PC-3 (cell line): ENCODE results near the gene CTRB2. TPM values are rescaled to one million over a fixed set of nuclear protein-coding genes. Genes with fewer than 3 reads are reported as not detected.
"Not testable (repeated sequence)": the region's sequence is repeated elsewhere in the genome, so short reads cannot be mapped to it uniquely, and the experiment has no call there.

Source experiments
- ATAC-seq: fragments of 200-7000 bp; cut with Tn5 transposase; 2 replicates; pipeline ENCODE4 v1.9.1; 2020; ENCODE audit warnings: mild to moderate bottlenecking, moderate library complexity
- BruUV-seq: library from RNA; stranded (reverse); fragments of 400-500 nt; replicated peaks from 2 replicates; lab custom pipeline; 2021; lab: Mats Ljungman, UMichigan
- CTCF ChIA-PET: fragments of 300-600 bp; sonication (Branson Sonifier 250); formaldehyde crosslinking; loops from one replicate; lab custom pipeline; 2022; ENCODE audit warnings: antibody characterized with exemption; lab: Charles Lee
- POLR2A ChIA-PET: fragments of 300-600 bp; sonication (Branson Sonifier 250); formaldehyde crosslinking; loops from one replicate; lab custom pipeline; 2022; ENCODE audit warnings: antibody characterized with exemption; ENCODE audit not compliant: unreplicated experiment; lab: Charles Lee
- DNase-seq: peaks from one replicate; pipeline ENCODE4 v3.0.0-alpha.2; 2015
- H2AFZ ChIP-seq: fragments of 300-600 bp; sonication (generic); 2 replicates; pipeline ENCODE4 v1.6.0; 2016; ENCODE audit warnings: antibody characterized with exemption, low read length
- H3F3A ChIP-seq: fragments of 300-600 bp; sonication (generic); one replicate; pipeline ENCODE4 v1.6.0; 2017; ENCODE audit warnings: antibody characterized with exemption, low read length, control low read depth, mild to moderate bottlenecking; ENCODE audit not compliant: unreplicated experiment
- H3K27ac ChIP-seq: fragments of 300-600 bp; sonication (generic); 2 replicates; pipeline ENCODE4 v1.5.1; 2016; ENCODE audit warnings: mild to moderate bottlenecking, low read length
- H3K27me3 ChIP-seq: fragments of 300-600 bp; sonication (generic); 2 replicates; pipeline ENCODE4 v1.6.1; 2016; ENCODE audit warnings: low read length, mixed read lengths
- H3K36me3 ChIP-seq: fragments of 300-600 bp; sonication (generic); 2 replicates; pipeline ENCODE4 v1.6.1; 2016; ENCODE audit warnings: low read depth, mixed run types, low read length, mixed read lengths
- H3K4me1 ChIP-seq: fragments of 300-600 bp; sonication (generic); 2 replicates; pipeline ENCODE4 v1.5.1; 2016; ENCODE audit warnings: low read length; ENCODE audit not compliant: insufficient read depth
- H3K4me2 ChIP-seq: fragments of 300-600 bp; sonication (generic); 2 replicates; pipeline ENCODE4 v1.6.0; 2016; ENCODE audit warnings: low read length
- H3K4me3 ChIP-seq: fragments of 300-600 bp; sonication (generic); 2 replicates; pipeline ENCODE4 v1.5.1; 2016; ENCODE audit warnings: mild to moderate bottlenecking, low read length, mixed read lengths
- H3K79me2 ChIP-seq: fragments of 300-600 bp; sonication (generic); 2 replicates; pipeline ENCODE4 v1.6.1; 2017; ENCODE audit warnings: low read length, mixed read lengths
- H3K9ac ChIP-seq: fragments of 300-600 bp; sonication (generic); 2 replicates; pipeline ENCODE4 v1.6.0; 2016; ENCODE audit warnings: mild to moderate bottlenecking, low read length
- H3K9me2 ChIP-seq: fragments of 300-600 bp; sonication (generic); replicated peaks from 2 replicates; pipeline ENCODE4 v1.6.1; 2016; ENCODE audit warnings: mixed run types, low read length, mixed read lengths
- H3K9me3 ChIP-seq: fragments of 300-600 bp; sonication (generic); 2 replicates; pipeline ENCODE4 v1.6.1; 2016; ENCODE audit warnings: low read length, mixed read lengths
- H4K20me1 ChIP-seq: fragments of 300-600 bp; sonication (generic); 2 replicates; pipeline ENCODE4 v1.6.1; 2016; ENCODE audit warnings: low read length, mixed read lengths
- EZH2 ChIP-seq: fragments of 300-600 bp; sonication (generic); IDR thresholded peaks from one replicate; pipeline ENCODE4 v1.6.1; 2017; ENCODE audit warnings: antibody characterized with exemption, mild to moderate bottlenecking, low read length; ENCODE audit not compliant: unreplicated experiment
- EZH2phosphoT487 ChIP-seq: fragments of 300-600 bp; sonication (generic); IDR thresholded peaks from 2 replicates; pipeline ENCODE4 v1.6.1; 2018; ENCODE audit warnings: mild to moderate bottlenecking, antibody characterized with exemption, low read length, borderline replicate concordance
- intact Hi-C: fragments of 100-400 bp; cut with micrococcal nuclease; formaldehyde crosslinking; loops from 2 replicates; pipeline ENCODE4 v1.9.0; 2023
- total RNA-seq: library from RNA; depleted of rRNA; stranded (reverse); fragments of >200 nt; gene quantifications from 2 replicates; pipeline ENCODE4 v1.2.3, GENCODE V29; 2014
- TF ChIP-seq, protein P1 (sequence below): fragments of 300-600 bp; sonication (generic); conservative IDR thresholded peaks from 2 replicates; pipeline ENCODE4 v1.5.1; 2017; ENCODE audit warnings: antibody characterized with exemption, low read depth, mild to moderate bottlenecking, low read length

Gene CTRB2
- total RNA-seq, 1 experiment from 2014 or later, result not detected

DNA sequence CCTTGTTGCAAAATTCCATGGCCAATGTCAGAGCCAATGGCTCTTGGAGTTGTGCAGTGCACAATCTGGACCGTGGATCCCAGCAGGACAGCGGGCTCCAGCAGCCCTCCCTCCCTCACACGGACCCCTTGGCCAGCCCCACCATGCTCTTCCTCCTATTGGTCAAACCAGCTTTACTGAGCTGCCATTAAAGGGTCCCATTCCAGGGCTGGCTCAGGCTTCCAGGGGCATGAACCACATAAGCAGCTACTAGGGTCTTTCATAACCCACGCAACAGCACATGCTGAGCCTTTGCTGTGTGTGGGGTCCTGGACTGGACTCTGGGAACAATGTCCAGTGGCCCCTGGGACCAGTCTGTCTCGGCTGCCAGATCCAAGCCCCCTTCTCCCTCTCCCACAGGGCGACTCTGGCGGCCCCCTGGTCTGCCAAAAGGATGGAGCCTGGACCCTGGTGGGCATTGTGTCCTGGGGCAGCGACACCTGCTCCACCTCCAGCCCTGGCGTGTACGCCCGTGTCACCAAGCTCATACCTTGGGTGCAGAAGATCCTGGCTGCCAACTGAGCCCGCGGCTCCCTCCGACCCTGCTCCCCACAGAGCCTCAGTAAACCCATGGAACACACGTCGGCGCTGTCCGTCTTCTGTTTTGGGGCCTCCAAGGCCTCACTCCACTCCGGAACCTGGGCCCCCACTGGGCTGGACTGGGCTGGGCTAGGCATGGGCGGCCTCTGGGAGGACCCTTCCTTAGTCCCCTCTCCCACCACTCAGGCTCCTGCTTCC lies 17.5 kb upstream of the CTRB2 start:
- Histone ChIP-seq H3K36me3 (peaks cover under 1% of the 10 kb centered on the region; the same call in 1 of the 2 replicates), H4K20me1 (no peaks in the 10 kb centered on the region), H3K27me3 (no peaks in the 10 kb centered on the region), H3F3A (no peaks in the 10 kb centered on the region), H2AFZ (no peak overlapping the region), H3K27ac (no peak overlapping the region), H3K4me2 (no peak overlapping the region), H3K79me2 (no peaks in the 10 kb centered on the region), H3K4me1 (no peaks in the 10 kb centered on the region), H3K4me3 (no peak overlapping the region), H3K9ac (no peak overlapping the region), H3K9me2 (no peaks in the 10 kb centered on the region), H3K9me3 (no peaks in the 10 kb centered on the region)
- DNase-seq (no peak), ATAC-seq (no peak; the same call in 1 of the 2 replicates)
- no TSS peak for BruUV-seq
- ChIA-PET CTCF (no interaction called here), POLR2A (no interaction called here)
- intact Hi-C loops, result no loop called here
- TF ChIP-seq EZH2phosphoT487 (no peak), EZH2 (no peak)
- TF ChIP-seq, protein P1, sequence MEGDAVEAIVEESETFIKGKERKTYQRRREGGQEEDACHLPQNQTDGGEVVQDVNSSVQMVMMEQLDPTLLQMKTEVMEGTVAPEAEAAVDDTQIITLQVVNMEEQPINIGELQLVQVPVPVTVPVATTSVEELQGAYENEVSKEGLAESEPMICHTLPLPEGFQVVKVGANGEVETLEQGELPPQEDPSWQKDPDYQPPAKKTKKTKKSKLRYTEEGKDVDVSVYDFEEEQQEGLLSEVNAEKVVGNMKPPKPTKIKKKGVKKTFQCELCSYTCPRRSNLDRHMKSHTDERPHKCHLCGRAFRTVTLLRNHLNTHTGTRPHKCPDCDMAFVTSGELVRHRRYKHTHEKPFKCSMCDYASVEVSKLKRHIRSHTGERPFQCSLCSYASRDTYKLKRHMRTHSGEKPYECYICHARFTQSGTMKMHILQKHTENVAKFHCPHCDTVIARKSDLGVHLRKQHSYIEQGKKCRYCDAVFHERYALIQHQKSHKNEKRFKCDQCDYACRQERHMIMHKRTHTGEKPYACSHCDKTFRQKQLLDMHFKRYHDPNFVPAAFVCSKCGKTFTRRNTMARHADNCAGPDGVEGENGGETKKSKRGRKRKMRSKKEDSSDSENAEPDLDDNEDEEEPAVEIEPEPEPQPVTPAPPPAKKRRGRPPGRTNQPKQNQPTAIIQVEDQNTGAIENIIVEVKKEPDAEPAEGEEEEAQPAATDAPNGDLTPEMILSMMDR, result no peak

DNA sequence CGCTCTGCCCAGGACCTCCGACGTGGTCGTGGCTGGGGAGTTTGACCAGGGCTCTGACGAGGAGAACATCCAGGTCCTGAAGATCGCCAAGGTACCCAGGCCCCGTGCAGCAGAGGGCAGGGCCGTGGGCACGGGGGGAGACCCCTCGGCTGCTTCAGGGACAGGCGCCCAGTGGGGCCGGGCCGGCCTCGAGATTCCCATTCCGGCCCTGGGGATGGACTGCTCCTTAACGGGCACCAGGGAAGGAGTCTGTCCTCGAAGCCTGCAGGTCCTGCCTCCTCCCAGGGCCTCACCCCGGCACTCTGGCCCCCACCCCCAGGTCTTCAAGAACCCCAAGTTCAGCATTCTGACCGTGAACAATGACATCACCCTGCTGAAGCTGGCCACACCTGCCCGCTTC lies 16.2 kb upstream of the CTRB2 start:
- H3K27ac ChIP-seq, H3K9me2 ChIP-seq, H3K27me3 ChIP-seq, POLR2A ChIA-PET, H3F3A ChIP-seq, H2AFZ ChIP-seq, H3K4me2 ChIP-seq, CTCF ChIA-PET, BruUV-seq, H3K79me2 ChIP-seq, ATAC-seq, H3K4me3 ChIP-seq, H3K36me3 ChIP-seq, H3K4me1 ChIP-seq, H3K9ac ChIP-seq, H3K9me3 ChIP-seq, intact Hi-C loops, DNase-seq, H4K20me1 ChIP-seq: not testable (repeated sequence)

DNA sequence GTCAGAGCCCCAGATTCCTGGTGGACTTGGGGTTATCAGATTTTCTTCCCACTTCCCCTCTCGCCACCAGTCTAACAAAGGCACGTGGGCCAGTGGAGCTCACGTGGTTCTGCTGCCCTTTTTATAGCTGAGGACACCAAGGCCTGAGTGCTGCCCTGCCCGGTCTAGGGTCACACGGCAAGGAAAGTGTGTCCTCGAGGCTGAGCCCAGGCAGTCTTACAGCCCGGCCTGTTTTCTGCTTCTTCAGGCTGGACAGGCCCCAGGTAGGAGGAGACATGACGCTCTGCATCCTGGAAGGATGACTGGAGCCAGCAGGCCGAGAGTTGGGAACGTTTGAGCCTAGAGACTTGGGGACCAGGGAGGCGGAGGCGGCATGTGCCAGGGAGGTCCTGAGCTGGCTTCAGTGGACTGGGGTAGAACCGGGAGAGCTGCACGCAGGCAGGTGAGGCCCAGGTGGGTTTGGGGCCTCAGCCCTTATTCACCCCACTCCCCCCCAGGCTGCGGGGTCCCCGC lies 15.4 kb upstream of the CTRB2 start:
- H3K27ac ChIP-seq, result no peak overlapping the region
- no peaks in the 10 kb centered on the region for H3K36me3 ChIP-seq
- no peaks in the 10 kb centered on the region for H4K20me1 ChIP-seq
- no TSS peak for BruUV-seq
- H3K79me2 ChIP-seq, result no peaks in the 10 kb centered on the region
- no peaks in the 10 kb centered on the region for H3K4me1 ChIP-seq
- DNase-seq (no peak), ATAC-seq (no peak)
- no peaks in the 10 kb centered on the region for H3K9me2 ChIP-seq
- no peaks in the 10 kb centered on the region for H3K9me3 ChIP-seq
- no peak overlapping the region for H3K9ac ChIP-seq
- intact Hi-C loops, result no loop called here
- no peaks in the 10 kb centered on the region for H3K27me3 ChIP-seq
- H2AFZ ChIP-seq, result no peak overlapping the region
- ChIA-PET CTCF (no interaction called here), POLR2A (no interaction called here)
- no peaks in the 10 kb centered on the region for H3F3A ChIP-seq
- TF ChIP-seq, protein P1, result no peak
- TF ChIP-seq EZH2 (no peak), EZH2phosphoT487 (no peak)
- H3K4me3 ChIP-seq, result no peak overlapping the region
- H3K4me2 ChIP-seq, result no peak overlapping the region
